Fibroblast of mammary gland (primary cell): ENCODE results near the gene DAAM2.

ENCODE experiments used
- DNase-seq: peaks from one replicate; pipeline ENCODE4 v3.0.0-alpha.2; 2010; ENCODE audit warnings: low read depth
- H3K4me3 ChIP-seq: 2 replicates; pipeline ENCODE4 v1.5.1; 2011; ENCODE audit warnings: low read depth, mild to moderate bottlenecking, low read length, moderate library complexity; ENCODE audit not compliant: control insufficient read depth
- CTCF ChIP-seq: conservative IDR thresholded peaks from 2 replicates; pipeline ENCODE4 v1.5.1; 2011; ENCODE audit warnings: low read depth, low read length, inconsistent platforms; ENCODE audit not compliant: control insufficient read depth, insufficient read depth

The DAAM2 gene

GRCh38 chr6:39772559-39773273 is 19.5 kb upstream of the DAAM2 start:
- no peak for DNase-seq
- no peak overlapping the region for H3K4me3 ChIP-seq
- no peak for TF ChIP-seq CTCF

GRCh38 chr6:39773782-39774181 is 18.4 kb upstream of the DAAM2 start:
- TF ChIP-seq CTCF, result no peak
- no peak overlapping the region for H3K4me3 ChIP-seq
- no peak for DNase-seq

GRCh38 chr6:39776581-39776980 is 15.6 kb upstream of the DAAM2 start:
- H3K4me3 ChIP-seq, result no peak overlapping the region
- DNase-seq, result no peak
- no peak for TF ChIP-seq CTCF

GRCh38 chr6:39777218-39777617 is 15.0 kb upstream of the DAAM2 start:
- no peak overlapping the region for H3K4me3 ChIP-seq
- no peak for TF ChIP-seq CTCF

DNA sequence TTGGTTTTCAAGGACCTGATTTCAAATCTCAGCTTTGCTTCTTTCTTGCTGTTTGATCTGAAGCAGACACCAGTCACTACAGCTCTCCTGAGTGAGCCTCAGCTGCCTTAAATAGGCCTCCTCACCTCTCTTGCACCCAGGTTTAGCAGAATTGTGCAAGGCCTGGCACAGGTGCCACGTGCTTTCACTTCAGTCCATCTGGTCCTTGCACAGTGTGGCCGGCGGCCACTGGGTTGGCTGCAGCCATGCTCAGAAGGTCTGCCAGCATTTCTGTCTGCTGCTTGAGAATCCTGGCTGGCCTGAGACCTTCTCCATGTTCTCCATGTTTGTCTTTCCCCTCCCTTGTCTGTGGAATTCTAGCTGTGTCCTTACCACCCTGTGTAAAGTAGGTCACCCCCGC is 14.5 kb upstream of the DAAM2 start:
- no peak for TF ChIP-seq CTCF
- no peak for DNase-seq
- no peak overlapping the region for H3K4me3 ChIP-seq

More at GRCh38 chr6:39777218-39777617, 15.0 kb upstream of the DAAM2 start:
- no peak for DNase-seq

GRCh38 chr6:39778581-39779255 is 13.5 kb upstream of the DAAM2 start:
- no peak for TF ChIP-seq CTCF
- H3K4me3 ChIP-seq, result no peak overlapping the region
- DNase-seq, result peak; percentile 24
